T47D (cell line): ENCODE results near the gene PITX2.

Experiments
- DNase-seq, 2 experiments: peaks; one replicate each; pipeline versions ENCODE4 v3.0.0 to v3.0.0-alpha.2; 2011 to 2012; ENCODE audit warnings: low read depth in 1 of 2, low spot score in 1 of 2
- JUND ChIP-seq: IDR thresholded peaks from 2 replicates; pipeline ENCODE4 v1.6.1; 2012; ENCODE audit warnings: low read depth
- in situ Hi-C: cut with HindIII; loops from 2 replicates; pipeline ENCODE4 v1.10.0; 2016; ENCODE audit warnings: low sequenced_read_pairs, low pct_unique_long_range_greater_than_20kb

The PITX2 gene

DNA sequence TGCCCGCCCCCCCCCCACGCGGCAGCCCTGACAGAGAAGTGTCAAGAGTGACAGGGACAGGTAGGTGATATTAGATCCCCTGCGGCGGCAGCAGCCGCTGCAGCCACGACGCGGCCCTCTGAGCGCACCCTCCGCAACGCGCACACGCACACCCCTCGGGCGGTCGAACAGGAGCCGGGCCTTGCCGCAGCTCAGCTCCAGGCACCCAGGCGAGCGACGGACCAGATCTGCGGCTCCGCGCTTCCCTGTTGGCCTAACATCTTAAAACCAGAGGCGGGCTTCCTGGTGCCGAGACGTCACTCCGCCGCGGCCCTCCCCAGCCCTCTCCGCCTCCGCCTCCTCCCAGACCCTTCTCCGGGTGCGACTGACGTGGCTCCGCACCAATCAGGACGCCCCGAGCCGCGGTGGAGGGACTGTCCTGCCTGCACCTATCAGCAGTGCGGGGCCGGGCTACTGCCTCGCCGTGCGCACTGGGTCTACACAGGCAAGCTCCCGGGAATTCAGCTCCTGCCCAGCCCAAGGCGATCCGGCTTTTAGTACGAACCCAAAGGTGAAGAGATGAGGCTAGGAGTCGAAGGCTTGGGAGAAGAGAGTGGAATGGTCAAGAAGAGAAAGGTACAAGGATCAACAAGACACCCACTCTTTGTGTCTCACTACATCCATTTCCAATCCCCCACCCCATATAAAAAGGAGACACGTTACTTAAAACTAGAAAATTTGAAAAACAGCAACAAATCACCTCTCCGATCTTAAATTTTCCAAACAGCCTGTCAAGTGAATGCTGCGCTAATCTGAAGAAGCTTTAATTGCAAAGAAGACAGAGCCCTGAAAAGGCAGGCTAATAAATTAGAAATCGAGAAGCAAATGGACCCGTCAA is at the start of gene PITX2:
PITX2 (minus strand) TSS at position 237 of the 877 bp plus-strand sequence. CDS start 617 bp downstream, outside the sequence.
- DNase-seq: no peak
- TF ChIP-seq JUND: no peak
- in situ Hi-C loops: no loop called here

DNA sequence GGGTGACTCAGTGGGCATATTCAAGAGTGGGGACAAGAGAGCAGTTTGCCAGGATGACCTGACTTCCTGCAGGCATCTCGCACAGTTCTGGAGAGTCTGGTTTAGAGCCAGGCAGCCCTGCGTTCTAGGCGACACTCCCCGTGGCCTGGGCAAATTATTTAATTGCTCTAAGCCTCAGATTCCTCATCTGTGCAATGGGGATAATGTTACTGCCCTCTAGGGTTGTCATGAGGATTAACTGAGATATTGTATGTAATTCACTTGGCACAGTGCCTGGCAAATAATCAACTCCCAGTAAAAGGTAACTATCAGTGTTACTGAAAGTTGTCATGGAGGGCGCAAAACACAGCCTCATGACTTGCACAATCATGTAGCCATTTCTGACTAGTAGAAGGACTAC is 48.8 kb upstream of the PITX2 start:
- no peak for DNase-seq
- in situ Hi-C loops: no loop called here
- TF ChIP-seq JUND: no peak

DNA sequence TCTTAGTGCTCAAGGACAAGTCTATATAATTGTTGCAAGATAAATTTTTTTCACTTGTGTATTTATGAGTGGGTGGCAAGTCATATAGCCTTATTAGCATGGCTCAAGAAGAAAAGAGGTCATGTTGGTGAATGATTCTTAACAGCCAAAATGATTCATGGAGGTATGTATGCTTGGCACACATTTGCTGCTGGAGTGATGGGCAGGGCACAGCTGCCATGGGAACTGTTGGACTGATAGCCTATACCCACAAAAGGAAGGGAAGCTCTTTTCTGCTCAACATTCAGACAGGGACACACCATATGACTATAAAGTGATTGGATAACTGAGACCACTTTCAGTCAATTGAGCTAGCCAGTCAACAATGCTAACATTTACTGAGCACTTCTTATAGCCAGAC is 46.8 kb upstream of the PITX2 start:
- DNase-seq: no peak

DNA sequence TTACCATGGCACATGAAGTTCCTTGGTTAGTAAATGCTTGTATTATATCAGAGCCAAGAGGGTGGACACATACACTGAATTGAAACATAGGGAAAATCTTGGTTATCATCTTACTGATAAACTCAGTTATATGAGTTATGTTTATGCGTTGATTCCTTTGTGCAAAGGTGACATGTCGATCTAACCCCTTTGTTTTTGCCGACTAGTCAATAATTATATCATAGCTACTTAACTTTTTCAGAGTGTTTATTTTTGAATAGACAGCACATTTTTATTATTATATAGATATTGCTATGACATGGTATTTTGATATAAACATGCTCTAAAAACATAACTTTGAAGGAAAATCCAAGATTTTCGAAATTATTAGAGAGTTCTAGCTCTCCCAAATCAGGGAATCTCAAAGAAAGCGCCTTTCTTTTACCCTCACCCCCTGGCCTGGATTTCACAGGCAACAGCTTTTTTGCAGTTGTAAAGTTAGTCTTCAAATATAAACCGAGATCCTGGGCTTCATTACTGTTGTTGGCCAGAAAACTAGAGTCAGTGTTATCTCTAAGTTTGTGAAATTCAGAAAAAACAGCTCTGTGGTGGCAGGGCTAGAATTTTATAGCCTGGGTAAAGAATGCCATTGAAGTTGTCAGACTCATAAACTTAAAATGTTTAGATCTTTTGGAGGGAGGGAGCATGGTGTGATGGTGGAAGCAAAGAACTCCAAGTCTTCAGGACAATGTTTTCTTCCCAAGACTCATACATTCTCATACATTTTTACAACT is 45.8 kb upstream of the PITX2 start:
- in situ Hi-C loops: no loop called here

More for the DNA sequence above, 46.8 kb upstream of the PITX2 start:
- in situ Hi-C loops: no loop called here
- TF ChIP-seq JUND: no peak

DNA sequence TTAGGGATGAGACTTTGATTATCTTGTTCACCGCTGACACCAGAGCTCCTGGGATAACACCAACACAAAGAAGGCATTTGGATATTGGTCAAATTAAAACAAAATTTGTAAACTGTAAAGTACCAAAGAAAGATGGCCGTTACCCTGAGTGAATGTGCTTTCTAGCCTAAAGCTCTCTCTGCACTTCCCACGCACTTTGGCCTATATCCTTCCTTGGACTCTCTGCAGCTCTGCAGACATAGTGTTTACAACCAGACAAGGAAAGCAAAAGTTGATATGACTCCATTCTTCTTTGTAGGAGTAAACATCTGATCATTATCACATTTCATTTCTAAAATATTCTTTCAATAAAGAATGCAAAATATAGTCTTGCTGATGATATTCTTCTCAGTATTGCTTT is 44.8 kb upstream of the PITX2 start:
- TF ChIP-seq JUND: no peak
- in situ Hi-C loops: no loop called here
- no peak for DNase-seq

More for the DNA sequence above, 45.8 kb upstream of the PITX2 start:
- DNase-seq: no peak
- TF ChIP-seq JUND: no peak

DNA sequence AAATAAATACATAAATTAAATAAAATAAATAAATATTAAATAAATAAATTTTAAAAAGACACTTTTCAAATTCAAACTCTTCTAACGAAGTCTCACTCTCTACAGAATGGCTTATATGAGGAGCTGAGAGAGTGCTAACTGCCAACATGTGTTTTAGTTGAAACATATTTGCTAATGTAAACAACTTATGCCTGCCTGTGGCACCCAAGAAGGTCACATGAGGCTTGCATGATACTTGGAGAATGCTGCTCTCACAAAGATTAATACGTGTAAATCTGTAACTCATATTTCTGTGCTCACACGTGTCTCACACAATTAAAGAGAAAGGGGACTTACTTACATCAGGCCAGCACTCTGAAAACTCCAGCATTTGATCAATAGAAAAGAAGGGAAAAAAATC is 43.2 kb upstream of the PITX2 start:
- no peak for TF ChIP-seq JUND
- in situ Hi-C loops: no loop called here
- no peak for DNase-seq

DNA sequence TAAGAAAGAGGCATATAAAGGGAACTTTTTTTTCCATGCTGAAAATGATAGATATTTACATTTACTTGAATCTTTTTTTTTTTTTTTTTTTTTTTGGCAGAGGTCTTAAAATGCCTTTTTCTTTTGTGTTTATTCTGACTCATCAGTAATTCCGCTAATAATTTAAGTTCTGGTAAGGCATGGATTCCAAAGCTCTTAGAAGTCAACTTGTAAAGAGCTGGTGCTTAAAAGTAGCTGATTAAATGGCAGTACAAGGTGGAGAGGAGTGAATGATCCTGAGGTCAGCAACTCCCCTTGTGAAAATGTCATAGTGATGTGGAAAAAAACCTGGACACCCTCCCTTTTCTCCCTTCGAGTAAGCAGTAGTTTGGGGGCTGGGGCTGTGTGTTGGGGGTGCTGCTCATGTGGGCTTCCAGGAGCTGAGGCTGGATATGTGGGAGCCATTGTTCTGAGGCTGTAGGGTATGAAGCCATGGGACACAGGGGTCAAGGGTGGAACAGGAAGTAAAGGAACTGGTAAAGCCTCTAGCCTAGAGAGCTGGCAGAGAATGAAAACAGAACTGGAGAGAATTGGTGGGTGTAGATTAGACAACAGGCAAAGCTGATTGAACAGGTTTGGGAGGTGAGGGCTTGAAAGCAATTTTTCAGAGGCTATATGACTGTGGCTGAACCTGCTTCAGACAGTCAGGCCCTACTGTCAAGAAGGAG is 41.0 kb upstream of the PITX2 start:
- no peak for TF ChIP-seq JUND
- no peak for DNase-seq
- in situ Hi-C loops: no loop called here

DNA sequence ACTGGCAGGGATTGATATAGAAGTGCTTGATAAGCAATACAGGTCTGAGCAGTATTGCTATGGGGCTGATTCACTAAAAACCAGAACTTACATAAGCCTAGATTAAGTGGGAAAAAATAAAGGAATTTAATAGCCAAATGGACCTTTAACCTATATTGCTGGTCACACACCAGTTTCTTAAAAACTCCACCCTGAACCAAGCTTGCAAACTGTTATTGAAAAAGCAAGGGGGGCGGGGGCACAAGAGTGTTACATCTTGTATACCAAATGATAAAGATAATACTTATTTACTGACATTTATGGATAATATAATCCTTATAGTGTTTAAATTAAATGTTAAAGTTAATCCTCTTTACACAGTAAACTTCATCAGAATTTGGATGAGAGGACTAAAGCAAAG is 40.3 kb upstream of the PITX2 start:
- no peak for TF ChIP-seq JUND
- DNase-seq: no peak
- in situ Hi-C loops: no loop called here

DNA sequence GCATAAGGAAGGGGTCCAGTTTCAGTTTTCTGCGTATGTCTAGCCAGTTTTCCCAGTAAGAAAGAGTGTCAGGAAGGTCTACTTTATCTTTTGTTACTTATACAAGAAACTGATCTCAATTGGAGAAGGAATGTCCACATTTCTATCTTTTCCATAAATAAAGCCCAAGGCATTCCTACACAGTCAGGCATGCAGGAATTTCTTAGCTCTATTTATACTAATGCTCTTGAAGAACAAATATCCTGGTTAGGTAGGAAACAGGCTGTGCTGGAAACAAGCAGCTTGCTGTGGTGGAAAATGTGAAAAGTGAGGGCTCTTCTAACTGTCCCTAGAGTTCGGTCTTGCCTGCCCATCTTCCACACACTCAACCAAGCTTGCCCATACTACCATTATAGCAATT is 37.9 kb upstream of the PITX2 start:
- in situ Hi-C loops: no loop called here
- TF ChIP-seq JUND: no peak
- peak in 1 of 2 experiments; percentile 49 for DNase-seq

DNA sequence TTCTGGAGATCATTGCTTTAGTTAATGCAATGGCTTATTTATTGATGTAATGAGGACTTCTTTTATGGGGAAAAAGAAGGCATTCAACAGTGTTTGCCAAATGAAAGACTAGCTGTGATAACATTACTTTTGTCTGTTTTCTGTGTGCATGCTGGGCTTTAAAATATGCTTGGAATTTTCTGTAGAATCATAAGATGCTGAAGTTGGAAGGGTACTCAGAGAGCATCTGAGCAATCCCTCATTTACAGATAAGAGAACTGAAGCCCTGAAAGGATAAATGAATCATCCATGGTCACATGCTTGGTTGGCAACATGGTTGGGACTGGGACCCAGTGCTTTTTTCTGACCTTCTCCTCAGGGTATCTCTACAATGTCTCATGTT is 31.4 kb upstream of the PITX2 start:
- no peak for DNase-seq
- in situ Hi-C loops: no loop called here
- TF ChIP-seq JUND: no peak

DNA sequence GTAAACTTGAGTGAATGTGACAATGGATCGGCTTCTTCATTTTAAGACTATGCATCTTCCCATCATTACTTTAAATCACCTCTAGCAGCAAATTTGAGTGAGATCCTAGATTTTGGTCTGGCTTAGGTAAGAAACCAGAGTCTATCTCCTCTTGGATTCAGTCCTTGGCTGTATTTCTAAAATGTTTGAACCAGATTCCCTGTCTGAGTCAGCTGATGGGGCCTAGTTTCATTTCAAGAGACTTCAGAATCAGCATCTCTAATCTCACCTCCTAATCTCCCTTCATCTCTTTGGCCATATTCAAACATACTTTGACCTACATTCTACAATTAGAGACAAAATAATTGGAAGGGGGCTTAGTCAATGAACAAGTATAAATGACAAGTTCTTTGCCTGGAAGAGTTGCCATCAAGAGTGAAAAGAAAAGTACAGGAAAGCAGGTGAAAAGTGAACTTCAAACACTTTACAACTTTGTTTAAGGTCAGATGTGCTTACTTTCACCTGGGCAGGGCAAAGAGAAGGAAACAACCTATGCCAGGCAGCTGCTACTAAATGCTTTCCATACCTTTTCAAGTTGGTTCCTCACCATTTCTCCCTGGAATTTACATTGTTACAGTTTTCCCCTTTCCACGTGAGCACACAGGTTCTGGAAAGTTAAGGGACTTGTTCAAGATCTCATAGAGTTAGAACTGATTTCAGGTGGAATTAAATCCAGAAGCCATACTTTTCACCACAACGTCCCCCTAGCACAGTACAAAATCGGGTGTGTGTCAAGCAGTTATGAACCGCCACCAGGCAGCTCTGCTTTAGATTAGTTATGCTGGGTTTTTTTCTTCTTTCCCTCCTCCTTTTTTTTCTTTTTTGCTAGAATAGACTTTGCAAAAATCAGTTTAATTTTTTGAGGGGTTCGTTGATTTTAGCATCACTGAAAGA is 30.7 kb upstream of the PITX2 start:
- no peak for TF ChIP-seq JUND
- in situ Hi-C loops: no loop called here
- peak in 1 of 2 experiments; percentile 10 for DNase-seq

DNA sequence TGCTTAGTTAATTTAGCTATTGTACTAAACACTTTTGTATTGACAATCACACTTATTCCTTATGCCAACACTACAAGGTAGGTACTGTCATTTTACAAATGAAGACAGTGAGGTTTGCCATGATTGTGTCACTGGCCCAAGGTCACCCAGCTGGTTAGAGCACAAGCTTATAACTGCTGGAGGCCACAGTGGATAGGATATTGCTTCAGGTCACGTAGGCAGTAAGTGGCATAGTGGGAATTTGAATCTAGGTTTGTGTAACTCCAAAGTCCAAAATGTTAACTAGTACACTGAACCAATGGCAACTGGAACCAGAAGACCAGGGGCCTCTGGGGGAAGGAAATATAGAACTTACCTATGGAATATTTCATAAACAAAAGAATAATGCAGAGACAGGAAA is 21.1 kb upstream of the PITX2 start:
- in situ Hi-C loops: no loop called here
- TF ChIP-seq JUND: no peak
- DNase-seq: peak in 1 of 2 experiments; percentile 9
